Liver (tissue), 9 donors: Measurements from ENCODE around the gene COX19. TPM values are rescaled to one million over a fixed set of nuclear protein-coding genes. Genes with fewer than 3 reads are reported as not detected.

Experiments used
- DNase-seq: peaks from one replicate; pipeline ENCODE4 v3.0.0-alpha.2; 2017; ENCODE audit warnings: low spot score
- H3K27ac ChIP-seq, 2 donors: one replicate each; pipeline ENCODE4 v1.7.0; 2013; ENCODE audit warnings: inconsistent platforms in 2 of 2, low read length in 2 of 2, control low read depth in 1 of 2, low read depth in 1 of 2, mild to moderate bottlenecking in 1 of 2
- H3K27me3 ChIP-seq, 4 donors: one replicate each; pipeline versions ENCODE4 v1.6.1 to v1.7.0; 2013; ENCODE audit warnings: low read length in 3 of 4, inconsistent platforms in 1 of 4, mild to moderate bottlenecking in 1 of 4, moderate library complexity in 1 of 4; ENCODE audit not compliant: control insufficient read depth in 4 of 4, insufficient read depth in 4 of 4
- H3K36me3 ChIP-seq, 4 donors: one replicate each; pipeline versions ENCODE4 v1.6.1 to v1.7.0; 2013; ENCODE audit warnings: low read length in 3 of 4, mild to moderate bottlenecking in 3 of 4, low read depth in 1 of 4, moderate library complexity in 1 of 4; ENCODE audit not compliant: control insufficient read depth in 4 of 4, insufficient read depth in 3 of 4
- H3K4me1 ChIP-seq, 4 donors: one replicate each; pipeline versions ENCODE4 v1.6.1 to v1.7.0; 2013; ENCODE audit warnings: low read length in 3 of 4, mild to moderate bottlenecking in 3 of 4, moderate library complexity in 1 of 4; ENCODE audit not compliant: control insufficient read depth in 4 of 4, insufficient read depth in 4 of 4
- H3K4me3 ChIP-seq, 3 donors: one replicate each; pipeline versions ENCODE4 v1.6.1 to v1.7.0; 2013; ENCODE audit warnings: low read length in 3 of 3, control low read depth in 1 of 3, low read depth in 1 of 3, mild to moderate bottlenecking in 1 of 3
- H3K9ac ChIP-seq, 2 donors: one replicate each; pipeline ENCODE4 v1.7.0; 2013; ENCODE audit warnings: low read length in 2 of 2, mild to moderate bottlenecking in 2 of 2, moderate library complexity in 2 of 2, control low read depth in 1 of 2, low read depth in 1 of 2
- H3K9me3 ChIP-seq, 4 donors: one replicate each; pipeline versions ENCODE4 v1.6.1 to v1.7.0; 2013; ENCODE audit warnings: low read length in 3 of 4; ENCODE audit not compliant: control insufficient read depth in 4 of 4
- ATF3 ChIP-seq: IDR thresholded peaks from 2 replicates; pipeline ENCODE4 v1.6.1; 2016; ENCODE audit warnings: antibody characterized with exemption
- EGR1 ChIP-seq, 2 donors: IDR thresholded peaks; 2 replicates each; pipeline ENCODE4 v1.6.1; 2016 to 2018; ENCODE audit warnings: antibody characterized with exemption in 2 of 2, low read depth in 2 of 2
- FOXA1 ChIP-seq: IDR thresholded peaks from 2 replicates; pipeline ENCODE4 v1.6.1; 2016; ENCODE audit warnings: antibody characterized with exemption
- FOXA2 ChIP-seq: IDR thresholded peaks from 2 replicates; pipeline ENCODE4 v1.6.1; 2016; ENCODE audit warnings: antibody characterized with exemption
- GABPA ChIP-seq, 2 donors: IDR thresholded peaks in 1 of 2; conservative IDR thresholded peaks in 1 of 2; 2 replicates each; pipeline ENCODE4 v1.6.1; 2016; ENCODE audit warnings: antibody characterized with exemption in 2 of 2, mild to moderate bottlenecking in 1 of 2, moderate library complexity in 1 of 2
- HNF4A ChIP-seq, 2 donors: conservative IDR thresholded peaks; 2 replicates each; pipeline ENCODE4 v1.6.1; 2016; ENCODE audit warnings: antibody characterized with exemption in 2 of 2, mild to moderate bottlenecking in 2 of 2
- HNF4G ChIP-seq: IDR thresholded peaks from 2 replicates; pipeline ENCODE4 v1.6.1; 2016; ENCODE audit warnings: antibody characterized with exemption
- JUND ChIP-seq, 2 donors: IDR thresholded peaks; 2 replicates each; pipeline ENCODE4 v1.6.1; 2016; ENCODE audit warnings: antibody characterized with exemption in 2 of 2
- MAX ChIP-seq: IDR thresholded peaks from 2 replicates; pipeline ENCODE4 v1.6.1; 2016; ENCODE audit warnings: antibody characterized with exemption
- NR2F2 ChIP-seq: IDR thresholded peaks from 2 replicates; pipeline ENCODE4 v1.6.1; 2016; ENCODE audit warnings: antibody characterized with exemption
- RAD21 ChIP-seq, 2 donors: IDR thresholded peaks; 2 replicates each; pipeline ENCODE4 v1.6.1; 2016; ENCODE audit warnings: antibody characterized with exemption in 2 of 2, mild to moderate bottlenecking in 2 of 2
- REST ChIP-seq: IDR thresholded peaks from 2 replicates; pipeline ENCODE4 v1.6.1; 2016; ENCODE audit warnings: antibody characterized with exemption, mild to moderate bottlenecking
- RXRA ChIP-seq, 2 donors: IDR thresholded peaks; 2 replicates each; pipeline ENCODE4 v1.6.1; 2017 to 2018; ENCODE audit warnings: antibody characterized with exemption in 2 of 2, mild to moderate bottlenecking in 1 of 2
- SP1 ChIP-seq: IDR thresholded peaks from 2 replicates; pipeline ENCODE4 v1.6.1; 2018; ENCODE audit warnings: antibody characterized with exemption, mild to moderate bottlenecking
- TAF1 ChIP-seq: conservative IDR thresholded peaks from 2 replicates; pipeline ENCODE4 v1.6.1; 2016; ENCODE audit warnings: antibody characterized with exemption, mild to moderate bottlenecking
- YY1 ChIP-seq: IDR thresholded peaks from 2 replicates; pipeline ENCODE4 v1.6.1; 2016; ENCODE audit warnings: antibody characterized with exemption, mild to moderate bottlenecking
- WGBS: extraction: QIAGEN DNeasy Blood & Tissue Kit; methylation state at CpG from one replicate; pipeline ENCODE4 v1.1.7; 2013; 5-methylcytosine and 5-hydroxymethylcytosine counted together
- polyA plus RNA-seq, 2 donors: library from polyadenylated mRNA; stranded (reverse) in 1 of 2; unstranded in 1 of 2; fragments of 200-250 nt in 1 of 2; fragments of >200 nt in 1 of 2; fragmentation: Nextera tagmentation in 1 of 2; extraction: Ambion mirVana in 1 of 2; gene quantifications; one replicate each; pipeline versions ENCODE4 v1.2.1 to v1.2.3, GENCODE V29; 2013 to 2015
- total RNA-seq, 2 donors: library from RNA; depleted of rRNA; stranded (reverse); fragments of >200 nt; gene quantifications; one replicate each; pipeline ENCODE4 v1.2.3, GENCODE V29; 2014
- TF ChIP-seq, protein P1 (sequence below): fragments of 150-350 bp; IDR thresholded peaks from 2 replicates; pipeline ENCODE4 v1.5.1; 2017; ENCODE audit warnings: improper control_type of control experiment, low read depth, low read length; ENCODE audit not compliant: missing input control
- donor health status: healthy.
- donor health status: healthy.
- donor health status: healthy.
- donor health status: healthy.
- donor health status: healthy.

The COX19 gene
- total and polyA plus RNA-seq, 4 donors = 2.2 to 9.8 (median 4.8) TPM

DNA sequence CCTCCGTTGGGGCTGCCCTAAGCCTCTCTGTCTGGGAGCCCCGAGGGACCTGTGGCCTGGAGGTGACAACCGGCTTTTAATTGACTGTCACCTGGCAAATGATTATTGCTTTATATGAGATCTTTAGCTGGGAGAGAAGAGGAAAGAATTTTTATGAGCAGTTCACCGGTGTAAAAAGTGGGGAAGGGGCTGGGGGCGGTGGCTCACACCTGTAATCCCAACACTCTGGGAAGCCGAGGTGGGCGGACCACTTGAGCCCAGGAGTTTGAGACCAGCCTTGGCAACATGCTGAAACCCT is 2.6 kb upstream of the COX19 start:
- Histone ChIP-seq H3K4me1 (peaks cover 8 to 37% (median 19%) of the 10 kb centered on the region in 4 donors), H3K9ac (no peak overlapping the region), H3K4me3 (no peak overlapping the region), H3K27ac (peak overlapping the region in 1 of 2 donors; percentile 79), H3K27me3 (no peaks in the 10 kb centered on the region), H3K9me3 (no peaks in the 10 kb centered on the region), H3K36me3 (peaks cover 0 to 3% (median under 1%) of the 10 kb centered on the region in 4 donors)
- DNase-seq = no peak
- WGBS = 65% methylated on average over 7 of the region's 7 CpGs
- TF ChIP-seq YY1 (no peak), SP1 (no peak), RXRA (IDR thresholded peaks at IDR 0.05) (no peak), NR2F2 (no peak), RAD21 (IDR thresholded peaks at IDR 0.05) (no peak), FOXA2 (no peak), TAF1 (no peak), GABPA (IDR thresholded peaks at IDR 0.05 in 1 of 2, conservative IDR thresholded peaks at IDR 0.05 in 1 of 2) (no peak), MAX (no peak), FOXA1 (no peak), JUND (IDR thresholded peaks at IDR 0.05) (no peak), EGR1 (IDR thresholded peaks at IDR 0.05; ENCODE audit: low read depth in 2 of 2) (no peak), REST (no peak)
- TF ChIP-seq, protein P1, sequence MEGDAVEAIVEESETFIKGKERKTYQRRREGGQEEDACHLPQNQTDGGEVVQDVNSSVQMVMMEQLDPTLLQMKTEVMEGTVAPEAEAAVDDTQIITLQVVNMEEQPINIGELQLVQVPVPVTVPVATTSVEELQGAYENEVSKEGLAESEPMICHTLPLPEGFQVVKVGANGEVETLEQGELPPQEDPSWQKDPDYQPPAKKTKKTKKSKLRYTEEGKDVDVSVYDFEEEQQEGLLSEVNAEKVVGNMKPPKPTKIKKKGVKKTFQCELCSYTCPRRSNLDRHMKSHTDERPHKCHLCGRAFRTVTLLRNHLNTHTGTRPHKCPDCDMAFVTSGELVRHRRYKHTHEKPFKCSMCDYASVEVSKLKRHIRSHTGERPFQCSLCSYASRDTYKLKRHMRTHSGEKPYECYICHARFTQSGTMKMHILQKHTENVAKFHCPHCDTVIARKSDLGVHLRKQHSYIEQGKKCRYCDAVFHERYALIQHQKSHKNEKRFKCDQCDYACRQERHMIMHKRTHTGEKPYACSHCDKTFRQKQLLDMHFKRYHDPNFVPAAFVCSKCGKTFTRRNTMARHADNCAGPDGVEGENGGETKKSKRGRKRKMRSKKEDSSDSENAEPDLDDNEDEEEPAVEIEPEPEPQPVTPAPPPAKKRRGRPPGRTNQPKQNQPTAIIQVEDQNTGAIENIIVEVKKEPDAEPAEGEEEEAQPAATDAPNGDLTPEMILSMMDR = no peak

DNA sequence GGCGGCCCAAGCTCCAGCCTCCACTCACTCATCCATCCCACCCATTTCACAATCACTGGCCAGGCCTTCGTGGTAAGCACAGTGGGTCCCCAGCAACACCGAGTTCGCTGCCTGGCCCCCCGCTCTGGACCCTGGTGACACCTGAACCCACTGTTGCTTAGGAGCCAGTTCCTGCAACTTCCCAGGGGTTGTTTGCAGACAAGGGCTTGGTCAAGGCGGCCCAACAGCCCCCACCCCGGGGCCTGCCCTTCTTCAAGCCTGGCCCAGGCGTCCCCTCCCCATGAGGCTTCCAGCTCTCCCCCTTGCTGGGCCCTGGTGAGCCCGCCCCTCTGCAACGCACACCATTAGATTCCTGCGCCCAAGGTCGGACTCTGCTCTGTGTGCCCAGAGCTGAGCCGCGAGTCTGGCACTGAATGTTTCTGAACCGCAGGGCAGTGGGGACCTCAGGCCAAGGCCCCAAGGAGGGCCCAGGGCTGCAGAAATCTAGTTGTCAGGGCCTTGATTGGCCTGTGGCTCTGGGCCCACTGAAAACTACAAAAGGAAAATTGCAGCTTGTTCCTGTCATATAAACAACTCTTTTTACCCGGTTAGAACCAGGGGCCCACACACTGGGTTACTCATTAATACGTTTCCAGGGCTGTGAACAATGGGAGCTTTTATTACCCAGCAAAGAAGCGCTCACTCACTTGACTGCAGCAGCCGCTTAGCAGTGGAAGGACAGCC is 2.1 kb upstream of the COX19 start:
- peak overlapping the region; percentile 76 to 79 for H3K27ac ChIP-seq
- H3K4me3 ChIP-seq = no peak overlapping the region
- DNase-seq = no peak
- peaks cover 11 to 41% (median 19%) of the 10 kb centered on the region in 4 donors for H3K4me1 ChIP-seq
- H3K9ac ChIP-seq = no peak overlapping the region
- H3K36me3 ChIP-seq = peaks cover under 1 to 4% (median 4%) of the 10 kb centered on the region in 4 donors
- H3K9me3 ChIP-seq = no peaks in the 10 kb centered on the region
- 39% methylated on average over 19 of the region's 19 CpGs for WGBS
- H3K27me3 ChIP-seq = no peaks in the 10 kb centered on the region
- TF ChIP-seq HNF4G (no peak), EGR1 (IDR thresholded peaks at IDR 0.05; ENCODE audit: low read depth in 2 of 2) (no peak), MAX (no peak), RXRA (IDR thresholded peaks at IDR 0.05) (peak; percentile 35 to 54), REST (no peak), HNF4A (conservative IDR thresholded peaks at IDR 0.05) (peak; percentile 64 to 74), NR2F2 (peak; percentile 9), FOXA1 (no peak), JUND (IDR thresholded peaks at IDR 0.05) (no peak), TAF1 (peak; percentile 74), ATF3 (no peak), FOXA2 (no peak), RAD21 (IDR thresholded peaks at IDR 0.05) (no peak), GABPA (IDR thresholded peaks at IDR 0.05 in 1 of 2, conservative IDR thresholded peaks at IDR 0.05 in 1 of 2) (no peak), YY1 (peak; percentile 58)
- TF ChIP-seq, protein P1 = no peak
